Neural cell (in vitro differentiated cells): ENCODE results near the gene KLK3.

Experiments used
- CTCF ChIP-seq: fragments of 450-650 bp; IDR thresholded peaks from 2 replicates; pipeline ENCODE4 v1.5.1; 2014; ENCODE audit warnings: antibody characterized with exemption, mild to moderate bottlenecking, moderate library complexity; ENCODE audit not compliant: poor library complexity, severe bottlenecking
- EP300 ChIP-seq: fragments of 450-650 bp; conservative IDR thresholded peaks from 2 replicates; pipeline ENCODE4 v1.6.1; 2014; ENCODE audit warnings: antibody characterized with exemption, mild to moderate bottlenecking, moderate library complexity; ENCODE audit not compliant: poor library complexity, severe bottlenecking
- EZH2 ChIP-seq: fragments of 200-600, 300-800 bp; shearing (Covaris generic), sonication (generic); IDR thresholded peaks from 2 replicates; pipeline ENCODE4 v1.6.1; 2014; ENCODE audit warnings: antibody characterized with exemption, low read length, borderline replicate concordance, mild to moderate bottlenecking; ENCODE audit not compliant: insufficient read depth, poor library complexity, severe bottlenecking
- MXI1 ChIP-seq: fragments of 450-650 bp; conservative IDR thresholded peaks from 2 replicates; pipeline ENCODE4 v1.6.1; 2014; ENCODE audit warnings: antibody characterized with exemption, mild to moderate bottlenecking; ENCODE audit not compliant: poor library complexity, severe bottlenecking
- POLR2AphosphoS5 ChIP-seq: IDR thresholded peaks from 2 replicates; pipeline ENCODE4 v1.6.1; 2012
- RAD21 ChIP-seq: fragments of 450-650 bp; conservative IDR thresholded peaks from 2 replicates; pipeline ENCODE4 v1.6.1; 2014; ENCODE audit warnings: antibody characterized with exemption, mild to moderate bottlenecking, moderate library complexity
- REST ChIP-seq: IDR thresholded peaks from 2 replicates; pipeline ENCODE4 v1.6.1; 2012; ENCODE audit warnings: borderline replicate concordance
- SMC3 ChIP-seq: fragments of 450-650 bp; conservative IDR thresholded peaks from 2 replicates; pipeline ENCODE4 v1.6.1; 2014; ENCODE audit warnings: antibody characterized with exemption, mild to moderate bottlenecking, moderate library complexity; ENCODE audit not compliant: poor library complexity
- TAF1 ChIP-seq: IDR thresholded peaks from 2 replicates; pipeline ENCODE4 v1.6.1; 2012; ENCODE audit warnings: low read depth

- TF ChIP-seq CTCF (no peak), EZH2 (no peak), POLR2AphosphoS5 (no peak), REST (no peak), EP300 (no peak), SMC3 (no peak), RAD21 (no peak), TAF1 (no peak), MXI1 (no peak)
These were observed 33.5 kb upstream of the KLK3 start for GRCh38 chr19:50821248-50821612.
